CD4-positive, alpha-beta T cell (primary cell): ENCODE data around the gene UBA6. TPM values are rescaled to one million over a fixed set of nuclear protein-coding genes. Genes with fewer than 3 reads are reported as not detected.

Experiments used
- ATAC-seq: fragments of 200-7000 bp; cut with Tn5 transposase; one replicate; pipeline ENCODE4 v1.10.0; 2022; ENCODE audit warnings: mild to moderate bottlenecking; ENCODE audit not compliant: poor library complexity
- CTCF ChIA-PET: fragments of 350-600 bp; sonication (Branson Sonifier 250); formaldehyde crosslinking; loops from one replicate; lab custom pipeline; 2021; ENCODE audit warnings: antibody characterized with exemption, inconsistent platforms; lab: Charles Lee
- POLR2A ChIA-PET: fragments of 350-600 bp; sonication (Branson Sonifier 250); formaldehyde crosslinking; loops from one replicate; lab custom pipeline; 2021; ENCODE audit warnings: antibody characterized with exemption, inconsistent platforms; lab: Charles Lee
- DNase-seq, 14 experiments: peaks; one replicate each; pipeline ENCODE4 v3.0.0-alpha.2; 2013 to 2020; ENCODE audit warnings: mixed read lengths in 2 of 14
- H3K27ac ChIP-seq, 2 donors: one replicate each; pipeline versions ENCODE4 v1.5.1 to v1.7.0; 2013; ENCODE audit warnings: low read length in 2 of 2, low read depth in 1 of 2, mild to moderate bottlenecking in 1 of 2
- H3K27me3 ChIP-seq, 2 experiments: 1 replicate in 1 of 2; 2 replicates in 1 of 2; pipeline versions ENCODE4 v1.6.1 to v1.7.0; 2013; ENCODE audit warnings: low read length in 2 of 2, control low read depth in 1 of 2, mild to moderate bottlenecking in 1 of 2, moderate library complexity in 1 of 2; ENCODE audit not compliant: insufficient read depth in 2 of 2, control insufficient read depth in 1 of 2
- H3K36me3 ChIP-seq: one replicate; pipeline ENCODE4 v1.6.1; 2013; ENCODE audit warnings: low read length, control low read depth; ENCODE audit not compliant: insufficient read depth
- H3K4me1 ChIP-seq: one replicate; pipeline ENCODE4 v1.6.1; 2013; ENCODE audit warnings: low read length, control low read depth; ENCODE audit not compliant: insufficient read depth
- H3K4me3 ChIP-seq: one replicate; pipeline ENCODE4 v1.5.1; 2013; ENCODE audit warnings: mild to moderate bottlenecking, low read length, moderate library complexity
- H3K9me3 ChIP-seq, 2 experiments: 1 replicate in 1 of 2; 2 replicates in 1 of 2; pipeline versions ENCODE4 v1.6.1 to v1.7.0; 2013; ENCODE audit warnings: low read length in 2 of 2, mild to moderate bottlenecking in 2 of 2, control low read depth in 1 of 2, moderate library complexity in 1 of 2; ENCODE audit not compliant: control insufficient read depth in 1 of 2, insufficient read depth in 1 of 2
- H3K27ac Mint-ChIP-seq: one replicate; pipeline ENCODE4 v1.8.0; 2020; ENCODE audit warnings: mixed read lengths
- H3K27me3 Mint-ChIP-seq: one replicate; pipeline ENCODE4 v1.8.0; 2021; ENCODE audit warnings: mixed read lengths
- H3K36me3 Mint-ChIP-seq: one replicate; pipeline ENCODE4 v1.8.0; 2021; ENCODE audit warnings: low read depth, mixed read lengths
- H3K4me1 Mint-ChIP-seq: one replicate; pipeline ENCODE4 v1.8.0; 2021; ENCODE audit warnings: low read depth, mixed read lengths
- H3K4me3 Mint-ChIP-seq: one replicate; pipeline ENCODE4 v1.8.0; 2020; ENCODE audit warnings: mild to moderate bottlenecking, mixed read lengths
- H3K9me3 Mint-ChIP-seq: one replicate; pipeline ENCODE4 v1.8.0; 2020; ENCODE audit warnings: mixed read lengths
- CTCF ChIP-seq: fragments of 200-600 bp; IDR thresholded peaks from one replicate; pipeline ENCODE4 v1.8.0; 2022; ENCODE audit warnings: antibody characterized with exemption, mild to moderate bottlenecking
- intact Hi-C, 2 experiments: fragments of 100-400 bp; cut with DNase I in 1 of 2; cut with micrococcal nuclease in 1 of 2; formaldehyde crosslinking; loops; one replicate each; pipeline versions ENCODE4 v1.15.1 to v1.9.0; 2023 to 2025; cut with DNase I, micrococcal nuclease
- total RNA-seq, 174 experiments: library from RNA in 2 of 174; stranded (reverse) in 2 of 174; gene quantifications; one replicate each; pipeline ENCODE4 v1.2.3 and lab custom pipeline; 2021 to 2026

Gene UBA6
- total RNA-seq, 2 experiments from 2014 or later = 33.4 to 45.5 TPM

GRCh38 chr4:67674098-67674497, 26.9 kb downstream of the UBA6 start:
- no peaks in the 10 kb centered on the region for H3K9me3 ChIP-seq
- H3K27ac ChIP-seq = no peak overlapping the region
- H3K4me3 ChIP-seq = no peak overlapping the region
- no peak overlapping the region for H3K27ac Mint-ChIP-seq
- intact Hi-C loops = no loop called here
- no peaks in the 10 kb centered on the region for H3K9me3 Mint-ChIP-seq
- peaks cover 72% of the 10 kb centered on the region for H3K36me3 ChIP-seq
- peaks cover 94% of the 10 kb centered on the region for H3K36me3 Mint-ChIP-seq
- DNase-seq = no peak
- H3K4me1 Mint-ChIP-seq = no peaks in the 10 kb centered on the region
- ChIA-PET CTCF (no interaction called here), POLR2A (no interaction called here)
- no peak for TF ChIP-seq CTCF
- no peaks in the 10 kb centered on the region for H3K27me3 Mint-ChIP-seq
- H3K27me3 ChIP-seq = no peaks in the 10 kb centered on the region
- no peak for ATAC-seq
- H3K4me1 ChIP-seq = no peaks in the 10 kb centered on the region
- no peak overlapping the region for H3K4me3 Mint-ChIP-seq

- Histone ChIP-seq H3K27me3 (no peaks in the 10 kb centered on the region), H3K4me1 (no peaks in the 10 kb centered on the region), H3K36me3 (peaks cover 66% of the 10 kb centered on the region), H3K4me3 (no peak overlapping the region), H3K27ac (no peak overlapping the region), H3K9me3 (no peaks in the 10 kb centered on the region)
- H3K4me1 Mint-ChIP-seq = no peaks in the 10 kb centered on the region
- DNase-seq = no peak
- ATAC-seq = no peak
- no peak overlapping the region for H3K27ac Mint-ChIP-seq
- ChIA-PET POLR2A (no interaction called here), CTCF (no interaction called here)
- intact Hi-C loops = no loop called here
- no peak for TF ChIP-seq CTCF
- no peak overlapping the region for H3K4me3 Mint-ChIP-seq
- no peaks in the 10 kb centered on the region for H3K27me3 Mint-ChIP-seq
- no peaks in the 10 kb centered on the region for H3K9me3 Mint-ChIP-seq
- peaks cover 93% of the 10 kb centered on the region for H3K36me3 Mint-ChIP-seq
These were observed 32.6 kb downstream of the UBA6 start for GRCh38 chr4:67668315-67668714.

DNA sequence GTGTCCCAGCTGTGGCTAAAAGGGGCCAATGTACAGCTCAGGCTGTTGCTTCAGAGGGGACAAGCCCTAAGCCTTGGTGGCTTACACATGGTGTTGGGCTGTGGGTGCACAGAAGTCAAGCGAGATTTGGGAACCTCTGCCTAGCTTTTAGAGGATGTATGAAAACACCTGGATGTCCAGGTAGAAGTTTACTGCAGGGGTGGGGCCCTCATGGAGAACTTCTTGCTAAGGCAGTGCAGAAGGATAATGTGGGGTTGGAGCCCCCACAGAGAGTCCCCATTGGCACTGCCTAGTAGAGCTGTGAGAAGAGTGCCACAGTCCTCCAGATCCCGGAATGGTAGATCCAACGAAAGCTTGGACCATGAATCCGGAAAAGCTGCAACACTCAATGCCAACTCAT, 40.5 kb downstream of the UBA6 start:
- ChIA-PET POLR2A (no interaction called here), CTCF (no interaction called here)
- DNase-seq (no peak), ATAC-seq (no peak)
- H3K27ac Mint-ChIP-seq = no peak overlapping the region
- no peak overlapping the region for H3K27ac ChIP-seq
- H3K4me3 ChIP-seq = no peak overlapping the region
- no peaks in the 10 kb centered on the region for H3K27me3 ChIP-seq
- no peaks in the 10 kb centered on the region for H3K4me1 ChIP-seq
- H3K4me3 Mint-ChIP-seq = no peak overlapping the region
- no peaks in the 10 kb centered on the region for H3K27me3 Mint-ChIP-seq
- H3K9me3 ChIP-seq = peaks cover 3 to 14% of the 10 kb centered on the region in 2 experiments
- intact Hi-C loops = no loop called here
- H3K9me3 Mint-ChIP-seq = peaks cover 11% of the 10 kb centered on the region
- TF ChIP-seq CTCF = no peak
- H3K4me1 Mint-ChIP-seq = peaks cover 7% of the 10 kb centered on the region
- peaks cover 66% of the 10 kb centered on the region for H3K36me3 ChIP-seq
- peaks cover 96% of the 10 kb centered on the region for H3K36me3 Mint-ChIP-seq
